PC-9 (cell line): ENCODE measurements around the gene SEMA3E. TPM values are rescaled to one million over a fixed set of nuclear protein-coding genes. Genes with fewer than 3 reads are reported as not detected.

Experiments
- BruUV-seq: library from RNA; stranded (reverse); fragments of 400-500 nt; replicated peaks from 2 replicates; lab custom pipeline; 2021; lab: Mats Ljungman, UMichigan
- CTCF ChIA-PET: fragments of 300-600 bp; sonication (Branson Sonifier 250); formaldehyde crosslinking; loops from one replicate; lab custom pipeline; 2022; ENCODE audit warnings: antibody characterized with exemption; lab: Charles Lee
- POLR2A ChIA-PET: fragments of 300-600 bp; sonication (Branson Sonifier 250); formaldehyde crosslinking; loops from one replicate; lab custom pipeline; 2022; ENCODE audit warnings: antibody characterized with exemption; ENCODE audit not compliant: unreplicated experiment; lab: Charles Lee
- DNase-seq, 2 experiments: peaks; one replicate each; pipeline versions ENCODE4 v3.0.0 to v3.0.0-alpha.2; 2015 to 2022; ENCODE audit warnings: mixed read lengths in 1 of 2
- H2AFZ ChIP-seq: fragments of 200-600 bp; sonication (generic); 2 replicates; pipeline ENCODE4 v1.8.1; 2017; ENCODE audit warnings: antibody characterized with exemption
- H3F3A ChIP-seq: fragments of 200-600 bp; sonication (generic); 2 replicates; pipeline ENCODE4 v1.8.1; 2017; ENCODE audit warnings: antibody characterized with exemption, mild to moderate bottlenecking, low read depth; ENCODE audit not compliant: insufficient read depth
- H3K27ac ChIP-seq: fragments of 200-600 bp; sonication (generic); 2 replicates; pipeline ENCODE4 v1.6.1; 2016; ENCODE audit warnings: mixed run types
- H3K27me3 ChIP-seq: fragments of 200-600 bp; sonication (generic); 2 replicates; pipeline ENCODE4 v1.6.1; 2016; ENCODE audit warnings: low read depth, mixed run types; ENCODE audit not compliant: insufficient read depth
- H3K36me3 ChIP-seq: fragments of 200-600 bp; sonication (generic); 2 replicates; pipeline ENCODE4 v1.6.1; 2016; ENCODE audit warnings: low read depth, mixed run types
- H3K4me1 ChIP-seq: fragments of 200-600 bp; sonication (generic); replicated peaks from 2 replicates; pipeline ENCODE4 v1.6.1; 2016; ENCODE audit warnings: mixed run types; ENCODE audit not compliant: insufficient read depth
- H3K4me2 ChIP-seq: fragments of 200-600 bp; sonication (generic); 2 replicates; pipeline ENCODE4 v1.6.1; 2017; ENCODE audit warnings: mixed run types
- H3K4me3 ChIP-seq: fragments of 200-600 bp; sonication (generic); 2 replicates; pipeline ENCODE4 v1.6.1; 2016; ENCODE audit warnings: mixed run types
- H3K79me2 ChIP-seq: fragments of 200-600 bp; sonication (generic); 2 replicates; pipeline ENCODE4 v1.6.1; 2017; ENCODE audit warnings: low read depth, mixed run types
- H3K9me2 ChIP-seq: fragments of 200-600 bp; sonication (generic); 2 replicates; pipeline ENCODE4 v1.8.1; 2017; ENCODE audit warnings: mild to moderate bottlenecking; ENCODE audit not compliant: insufficient read depth
- H3K9me3 ChIP-seq: fragments of 200-600 bp; sonication (generic); 2 replicates; pipeline ENCODE4 v1.8.1; 2016; ENCODE audit warnings: low read depth; ENCODE audit not compliant: insufficient read depth
- H4K20me1 ChIP-seq: fragments of 200-600 bp; sonication (generic); 2 replicates; pipeline ENCODE4 v1.8.1; 2017; ENCODE audit not compliant: insufficient read depth
- EZH2 ChIP-seq: fragments of 200-600 bp; sonication (generic); IDR thresholded peaks from 2 replicates; pipeline ENCODE4 v1.8.0; 2017; ENCODE audit warnings: antibody characterized with exemption, low read depth
- intact Hi-C: fragments of 100-400 bp; cut with micrococcal nuclease; formaldehyde crosslinking; loops from one replicate; pipeline ENCODE4 v1.10.0; 2022; ENCODE audit not compliant: unreplicated experiment
- total RNA-seq: library from RNA; stranded (reverse); gene quantifications from 2 replicates; pipeline ENCODE4 v1.2.3, GENCODE V29; 2021
- TF ChIP-seq, protein P1 (sequence below): fragments of 200-600 bp; sonication (generic); conservative IDR thresholded peaks from 2 replicates; pipeline ENCODE4 v1.6.1; 2017; ENCODE audit warnings: mixed run types, antibody characterized with exemption, mild to moderate bottlenecking, moderate library complexity

The SEMA3E gene
- total RNA-seq, 1 experiment from 2014 or later = 2.1 TPM

DNA sequence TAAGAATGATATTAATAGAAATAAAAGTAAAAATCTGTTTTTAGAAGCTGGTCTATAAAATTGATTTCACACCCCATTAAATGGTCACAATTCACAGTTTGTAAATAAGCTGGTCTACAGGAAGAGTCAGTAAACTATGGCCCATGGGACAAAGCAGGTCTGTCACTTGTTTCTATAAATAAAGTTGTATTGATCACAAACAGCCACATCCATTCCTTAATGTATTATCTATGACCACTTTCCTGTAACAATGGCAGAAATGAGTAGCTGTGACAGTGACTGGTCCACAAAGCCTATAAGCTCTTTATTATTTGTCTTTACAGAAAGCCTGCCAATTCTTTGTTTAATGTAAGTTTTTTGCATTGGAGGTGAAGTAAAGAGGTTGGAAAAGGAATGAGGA lies 114.5 kb downstream of the SEMA3E start:
- intact Hi-C loops = loop anchor here (5.0 kb wide), 1 partner anchor 108 kb away; no protein-coding TSS in a partner anchor
- Histone ChIP-seq H3K36me3 (no peaks in the 10 kb centered on the region), H3K79me2 (no peaks in the 10 kb centered on the region), H3K9me3 (no peaks in the 10 kb centered on the region), H3K27ac (no peak overlapping the region), H3F3A (no peaks in the 10 kb centered on the region), H3K4me2 (no peak overlapping the region), H3K9me2 (no peaks in the 10 kb centered on the region), H3K27me3 (no peaks in the 10 kb centered on the region), H2AFZ (no peak overlapping the region), H3K4me1 (no peaks in the 10 kb centered on the region), H3K4me3 (no peak overlapping the region), H4K20me1 (no peaks in the 10 kb centered on the region)
- ChIA-PET POLR2A (no interaction called here), CTCF (no interaction called here)
- no peak for TF ChIP-seq EZH2
- TF ChIP-seq, protein P1, sequence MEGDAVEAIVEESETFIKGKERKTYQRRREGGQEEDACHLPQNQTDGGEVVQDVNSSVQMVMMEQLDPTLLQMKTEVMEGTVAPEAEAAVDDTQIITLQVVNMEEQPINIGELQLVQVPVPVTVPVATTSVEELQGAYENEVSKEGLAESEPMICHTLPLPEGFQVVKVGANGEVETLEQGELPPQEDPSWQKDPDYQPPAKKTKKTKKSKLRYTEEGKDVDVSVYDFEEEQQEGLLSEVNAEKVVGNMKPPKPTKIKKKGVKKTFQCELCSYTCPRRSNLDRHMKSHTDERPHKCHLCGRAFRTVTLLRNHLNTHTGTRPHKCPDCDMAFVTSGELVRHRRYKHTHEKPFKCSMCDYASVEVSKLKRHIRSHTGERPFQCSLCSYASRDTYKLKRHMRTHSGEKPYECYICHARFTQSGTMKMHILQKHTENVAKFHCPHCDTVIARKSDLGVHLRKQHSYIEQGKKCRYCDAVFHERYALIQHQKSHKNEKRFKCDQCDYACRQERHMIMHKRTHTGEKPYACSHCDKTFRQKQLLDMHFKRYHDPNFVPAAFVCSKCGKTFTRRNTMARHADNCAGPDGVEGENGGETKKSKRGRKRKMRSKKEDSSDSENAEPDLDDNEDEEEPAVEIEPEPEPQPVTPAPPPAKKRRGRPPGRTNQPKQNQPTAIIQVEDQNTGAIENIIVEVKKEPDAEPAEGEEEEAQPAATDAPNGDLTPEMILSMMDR = no peak
- BruUV-seq = no TSS peak
- DNase-seq = no peak

DNA sequence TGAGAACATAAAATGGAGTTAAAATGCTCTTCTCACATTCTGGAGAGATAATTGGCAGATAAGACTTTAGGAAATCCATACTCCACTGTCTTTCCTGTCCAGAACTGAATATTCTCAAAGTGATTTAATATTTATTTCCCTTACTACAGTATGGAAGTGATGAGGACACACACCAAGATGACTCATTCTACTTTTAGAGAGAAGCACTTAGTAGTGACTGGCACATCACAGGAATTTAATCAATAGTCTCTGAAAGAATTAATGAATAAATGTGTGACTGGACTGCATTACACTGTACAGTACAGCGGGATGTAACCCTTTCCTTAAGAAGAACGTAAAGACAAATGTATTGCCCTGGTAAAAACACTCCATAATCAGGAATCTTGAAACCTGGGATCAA lies 116.7 kb downstream of the SEMA3E start:
- ChIA-PET CTCF (no interaction called here), POLR2A (no interaction called here)
- no peak overlapping the region for H3K4me3 ChIP-seq
- H3K4me2 ChIP-seq = no peak overlapping the region
- no peak for DNase-seq
- H4K20me1 ChIP-seq = no peaks in the 10 kb centered on the region
- intact Hi-C loops = loop anchor here (5.0 kb wide), 1 partner anchor 110 kb away; no protein-coding TSS in a partner anchor
- H2AFZ ChIP-seq = no peak overlapping the region
- no peaks in the 10 kb centered on the region for H3K9me2 ChIP-seq
- no peak overlapping the region for H3K27ac ChIP-seq
- no peaks in the 10 kb centered on the region for H3K4me1 ChIP-seq
- H3F3A ChIP-seq = no peaks in the 10 kb centered on the region
- TF ChIP-seq, protein P1 = no peak
- TF ChIP-seq EZH2 = no peak
- no peaks in the 10 kb centered on the region for H3K27me3 ChIP-seq
- no peaks in the 10 kb centered on the region for H3K79me2 ChIP-seq
- H3K36me3 ChIP-seq = no peaks in the 10 kb centered on the region
- no TSS peak for BruUV-seq
- H3K9me3 ChIP-seq = no peaks in the 10 kb centered on the region

DNA sequence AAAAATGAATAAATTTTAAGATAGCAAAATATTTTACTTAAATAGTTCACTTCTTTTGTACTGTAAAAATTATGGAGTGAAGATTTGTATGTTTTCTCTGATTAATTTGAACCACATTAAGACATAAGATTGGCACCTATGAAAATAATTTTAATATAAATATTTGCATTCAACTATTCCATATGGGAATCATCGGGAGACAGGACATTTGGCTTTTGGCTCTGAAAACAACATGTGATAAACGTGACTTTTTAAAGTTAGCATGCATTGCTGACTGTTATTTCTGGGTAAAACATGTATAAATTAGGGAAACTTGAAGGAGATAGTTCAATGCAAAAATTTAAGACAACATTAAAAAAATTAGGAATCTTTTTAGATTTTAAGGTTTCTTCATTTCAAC lies 117.2 kb downstream of the SEMA3E start:
- Histone ChIP-seq H3K27me3 (no peaks in the 10 kb centered on the region), H3K4me2 (no peak overlapping the region), H3K9me3 (no peaks in the 10 kb centered on the region), H2AFZ (no peak overlapping the region), H3K4me3 (no peak overlapping the region), H4K20me1 (no peaks in the 10 kb centered on the region), H3K79me2 (no peaks in the 10 kb centered on the region), H3K36me3 (no peaks in the 10 kb centered on the region), H3K4me1 (no peaks in the 10 kb centered on the region), H3F3A (no peaks in the 10 kb centered on the region), H3K9me2 (no peaks in the 10 kb centered on the region), H3K27ac (no peak overlapping the region)
- no peak for DNase-seq
- no peak for TF ChIP-seq EZH2
- TF ChIP-seq, protein P1 = no peak
- POLR2A ChIA-PET = no interaction called here
- intact Hi-C loops = loop anchor here (5.0 kb wide), 1 partner anchor 111 kb away; no protein-coding TSS in a partner anchor
- CTCF ChIA-PET = no interaction called here
- BruUV-seq = no TSS peak
